Coronary artery (tissue), 2 donors: ENCODE measurements around the gene INPP5J.

ENCODE experiments used
- DNase-seq: peaks from one replicate; pipeline ENCODE4 v3.0.0-alpha.2; 2017; ENCODE audit warnings: low spot score
- H3K27ac ChIP-seq, 2 donors: fragments of 200-600 bp; sonication (generic); one replicate each; pipeline ENCODE4 v1.5.1; 2016 to 2019
- H3K4me3 ChIP-seq: fragments of 200-600 bp; sonication (generic); 2 replicates; pipeline ENCODE4 v1.5.1; 2016; ENCODE audit warnings: mild to moderate bottlenecking, moderate library complexity
- CTCF ChIP-seq: fragments of 200-600 bp; sonication (generic); IDR thresholded peaks from one replicate; pipeline ENCODE4 v1.5.1; 2019; ENCODE audit warnings: antibody characterized with exemption

The INPP5J gene

DNA sequence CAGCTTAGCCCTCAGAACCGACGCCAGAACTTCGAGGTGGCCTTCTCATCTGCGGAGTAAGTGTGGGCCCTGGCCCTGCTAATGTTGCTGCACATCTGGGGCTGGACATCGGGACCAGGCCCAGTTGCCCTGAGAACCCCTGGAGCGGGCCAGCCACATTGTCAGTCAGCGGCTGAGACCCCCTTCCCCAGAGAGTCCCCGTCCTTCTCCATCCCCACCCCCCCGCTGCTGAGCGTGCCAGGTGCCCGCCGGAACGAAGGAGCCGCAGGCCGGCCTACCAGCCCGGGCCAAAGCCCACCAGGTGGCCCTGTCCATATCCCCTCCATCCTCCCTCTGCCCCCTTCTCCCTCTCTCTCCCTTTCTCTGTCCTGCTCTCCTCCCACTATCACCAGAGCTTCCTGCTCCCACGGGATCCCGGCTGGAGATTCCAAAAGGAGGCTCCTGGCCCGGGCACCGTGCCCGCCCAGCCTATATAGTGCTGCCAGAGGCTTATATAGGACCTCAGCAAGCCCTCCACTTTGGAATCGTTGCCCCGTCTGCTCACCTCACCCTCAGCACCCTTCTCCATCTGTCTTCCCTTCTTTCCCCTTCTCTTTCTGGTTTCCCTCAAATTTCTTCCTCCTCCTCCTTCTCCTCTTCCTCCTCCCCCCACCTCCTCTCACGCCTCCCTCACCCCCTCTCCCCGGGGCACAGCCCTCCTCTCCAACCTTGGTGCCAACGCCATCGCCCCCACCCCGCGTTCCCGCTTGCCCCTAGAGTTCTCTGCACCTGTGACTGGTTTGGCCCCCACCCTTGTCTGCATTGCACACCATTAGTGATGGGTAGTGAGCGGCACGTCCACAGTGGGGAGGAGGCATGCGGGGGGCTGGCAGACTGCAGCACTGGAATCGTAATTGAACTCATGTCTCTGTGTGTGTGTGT, 22.7 kb upstream of the INPP5J start:
- DNase-seq, result peak; percentile 68
- H3K27ac ChIP-seq, result peak overlapping the region; percentile 64 to 99
- TF ChIP-seq CTCF, result no peak
- H3K4me3 ChIP-seq, result no peak overlapping the region

- Histone ChIP-seq H3K27ac (peak overlapping the region; percentile 98 to 99), H3K4me3 (no peak overlapping the region)
- TF ChIP-seq CTCF, result no peak
- no peak for DNase-seq
Observed at GRCh38 chr22:31100762-31101525, 21.8 kb upstream of the INPP5J start.

DNA sequence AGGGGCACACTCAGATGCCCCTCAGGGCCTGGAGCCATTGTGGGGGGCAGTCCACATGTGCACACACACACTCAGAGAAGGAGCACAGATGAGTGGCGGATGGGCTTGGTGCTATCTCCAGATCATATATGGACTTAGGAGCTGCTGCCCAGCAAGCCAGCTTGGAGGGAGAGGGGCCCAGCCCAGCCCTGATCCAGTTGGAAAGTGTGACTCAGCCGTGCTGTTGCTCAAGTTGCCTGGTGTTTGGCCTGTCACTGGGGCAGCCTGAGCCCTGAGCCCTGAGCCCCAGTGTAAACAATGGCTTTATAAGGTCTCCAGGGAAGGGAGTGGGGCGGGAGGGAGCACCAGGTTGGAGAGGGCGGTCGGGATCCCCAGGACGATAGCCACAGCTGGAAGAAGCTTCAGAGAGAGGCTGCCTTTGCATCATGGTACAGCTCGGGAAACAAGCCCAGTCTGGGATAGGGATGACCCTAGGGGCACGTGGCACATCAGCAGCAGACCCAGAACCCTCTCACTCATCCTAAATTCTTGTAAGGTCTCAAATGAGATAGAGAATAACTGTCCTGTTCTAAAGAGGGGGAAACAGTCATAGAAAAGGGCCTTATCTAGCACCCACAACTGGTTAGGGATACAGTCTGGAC, 20.2 kb upstream of the INPP5J start:
- DNase-seq, result peak; percentile 98
- peak overlapping the region; percentile 12 for H3K4me3 ChIP-seq
- TF ChIP-seq CTCF, result no peak
- H3K27ac ChIP-seq, result peak overlapping the region; percentile 98 to 99

GRCh38 chr22:31103111-31103510, 19.7 kb upstream of the INPP5J start:
- Histone ChIP-seq H3K4me3 (no peak overlapping the region), H3K27ac (peak overlapping the region; percentile 98 to 99)
- no peak for TF ChIP-seq CTCF
- no peak for DNase-seq

- peak overlapping the region; percentile 97 for H3K4me3 ChIP-seq
- H3K27ac ChIP-seq, result peak overlapping the region; percentile 98 to 99
- no peak for TF ChIP-seq CTCF
- DNase-seq, result no peak
Observed at GRCh38 chr22:31103899-31104694, 18.7 kb upstream of the INPP5J start.

- no peak for DNase-seq
- TF ChIP-seq CTCF, result peak; percentile 12
- Histone ChIP-seq H3K4me3 (peak overlapping the region; percentile 97), H3K27ac (peak overlapping the region; percentile 98 to 99)
Observed at GRCh38 chr22:31104869-31105268, 17.9 kb upstream of the INPP5J start.
